Colonic mucosa (tissue), 4 donors: ENCODE results near the gene G2E3. TPM values are rescaled to one million over a fixed set of nuclear protein-coding genes. Genes with fewer than 3 reads are reported as not detected.
"Not testable (repeated sequence)": the region's sequence is repeated elsewhere in the genome, so short reads cannot be mapped to it uniquely, and the experiment has no call there.

Experiments used
- DNase-seq: peaks from one replicate; pipeline ENCODE4 v3.0.0-alpha.2; 2020
- H3K27ac ChIP-seq: fragments of 200-600 bp; one replicate; pipeline ENCODE4 v1.8.0; 2021
- H3K27me3 ChIP-seq: fragments of 200-600 bp; one replicate; pipeline ENCODE4 v1.8.0; 2021
- H3K36me3 ChIP-seq: fragments of 200-600 bp; one replicate; pipeline ENCODE4 v1.8.0; 2021
- H3K4me1 ChIP-seq: fragments of 200-600 bp; one replicate; pipeline ENCODE4 v1.8.0; 2021; ENCODE audit warnings: mild to moderate bottlenecking
- H3K4me3 ChIP-seq: fragments of 200-600 bp; one replicate; pipeline ENCODE4 v1.8.0; 2021
- H3K9ac ChIP-seq, 2 donors: one replicate each; pipeline ENCODE4 v1.7.0; 2013; ENCODE audit warnings: control low read depth in 2 of 2, low read depth in 2 of 2, low read length in 2 of 2
- H3K9me3 ChIP-seq: fragments of 200-600 bp; one replicate; pipeline ENCODE4 v1.8.0; 2021
- CTCF ChIP-seq: fragments of 200-600 bp; IDR thresholded peaks from one replicate; pipeline ENCODE4 v1.8.0; 2022; ENCODE audit warnings: antibody characterized with exemption, mild to moderate bottlenecking
- intact Hi-C: fragments of 100-400 bp; cut with DNase I; formaldehyde crosslinking; loops from one replicate; pipeline ENCODE4 v1.14.1; 2022
- total RNA-seq, 2 donors: library from RNA; stranded (reverse); fragmentation: NEBNext Ultra II Directional in 1 of 2; extraction: Animal tissue kit (Norgen Biotek cat#: 25700) in 1 of 2; gene quantifications; one replicate each; pipeline ENCODE4 v1.2.1, GENCODE V29; 2021
- donor health status: healthy.
- donor health status: DM: no; HTN: no; CAD: no.
- donor health status: DM: no; HTN: no; CAD: no.

G2E3 gene
- total RNA-seq, 2 donors from 2014 or later = 20.8 to 25.4 TPM

GRCh38 chr14:30532264-30532663, 26.7 kb upstream of the G2E3 start:
- no peaks in the 10 kb centered on the region for H3K9me3 ChIP-seq
- intact Hi-C loops = no loop called here
- H3K9ac ChIP-seq = no peak overlapping the region
- H3K27ac ChIP-seq = no peak overlapping the region
- H3K36me3 ChIP-seq = no peaks in the 10 kb centered on the region
- no peaks in the 10 kb centered on the region for H3K4me1 ChIP-seq
- peak; percentile 25 for DNase-seq
- TF ChIP-seq CTCF = no peak
- H3K27me3 ChIP-seq = no peaks in the 10 kb centered on the region
- H3K4me3 ChIP-seq = no peak overlapping the region

- Histone ChIP-seq H3K27me3 (no peaks in the 10 kb centered on the region), H3K4me1 (no peaks in the 10 kb centered on the region), H3K9ac (no peak overlapping the region), H3K36me3 (no peaks in the 10 kb centered on the region), H3K4me3 (no peak overlapping the region), H3K9me3 (no peaks in the 10 kb centered on the region), H3K27ac (no peak overlapping the region)
- DNase-seq = no peak
- intact Hi-C loops = no loop called here
- no peak for TF ChIP-seq CTCF
Measured at GRCh38 chr14:30533126-30533525, 25.8 kb upstream of the G2E3 start.

GRCh38 chr14:30541318-30541717, 17.6 kb upstream of the G2E3 start:
- TF ChIP-seq CTCF = no peak
- H3K9ac ChIP-seq = no peak overlapping the region
- intact Hi-C loops = no loop called here

GRCh38 chr14:30546735-30547134, 12.2 kb upstream of the G2E3 start:
- H3K27me3 ChIP-seq, H3K9me3 ChIP-seq, H3K4me3 ChIP-seq, DNase-seq, H3K27ac ChIP-seq, H3K36me3 ChIP-seq, H3K9ac ChIP-seq, intact Hi-C loops, H3K4me1 ChIP-seq: not testable (repeated sequence)

More at GRCh38 chr14:30541318-30541717, 17.6 kb upstream of the G2E3 start:
- H3K27me3 ChIP-seq = no peaks in the 10 kb centered on the region
- no peak overlapping the region for H3K27ac ChIP-seq
- H3K4me3 ChIP-seq = no peak overlapping the region
- no peaks in the 10 kb centered on the region for H3K36me3 ChIP-seq
- DNase-seq = no peak
- H3K9me3 ChIP-seq = no peaks in the 10 kb centered on the region
- H3K4me1 ChIP-seq = no peaks in the 10 kb centered on the region

- Histone ChIP-seq H3K27ac (no peak overlapping the region), H3K27me3 (no peaks in the 10 kb centered on the region), H3K4me3 (no peak overlapping the region), H3K9ac (no peak overlapping the region), H3K4me1 (no peaks in the 10 kb centered on the region), H3K36me3 (no peaks in the 10 kb centered on the region), H3K9me3 (no peaks in the 10 kb centered on the region)
- DNase-seq = no peak
- intact Hi-C loops = no loop called here
- no peak for TF ChIP-seq CTCF
Measured at GRCh38 chr14:30547388-30548048, 11.4 kb upstream of the G2E3 start.

GRCh38 chr14:30550335-30550734, 8.6 kb upstream of the G2E3 start:
- Histone ChIP-seq H3K36me3 (no peaks in the 10 kb centered on the region), H3K9ac (no peak overlapping the region), H3K27ac (no peak overlapping the region), H3K27me3 (no peaks in the 10 kb centered on the region), H3K9me3 (no peaks in the 10 kb centered on the region), H3K4me3 (no peak overlapping the region), H3K4me1 (no peaks in the 10 kb centered on the region)
- intact Hi-C loops = no loop called here
- DNase-seq = no peak
- no peak for TF ChIP-seq CTCF
